T-helper 9 cell (primary cell): ENCODE data around the gene NET1.
"Not testable (repeated sequence)": the region's sequence is repeated elsewhere in the genome, so short reads cannot be mapped to it uniquely, and the experiment has no call there.

ENCODE experiments used
- DNase-seq: peaks from one replicate; pipeline ENCODE4 v3.0.0-alpha.2; 2020

The NET1 gene

DNA sequence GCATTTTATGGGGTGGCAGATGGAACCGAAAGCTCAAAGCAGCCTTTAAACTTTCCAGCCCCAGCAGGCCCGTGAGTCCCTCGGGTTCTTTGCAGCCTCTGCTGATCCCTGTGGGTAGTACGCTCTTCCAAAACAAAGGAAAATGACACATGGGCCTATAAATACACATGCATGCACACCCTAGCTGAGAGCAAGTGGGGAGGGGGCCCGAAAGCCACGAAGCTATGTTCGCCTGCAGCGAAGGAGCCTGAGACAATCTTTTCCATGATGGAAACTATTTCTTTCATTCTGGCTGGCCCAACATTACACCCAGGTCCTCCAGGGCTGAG, 54.8 kb downstream of the NET1 start:
- DNase-seq, result no peak

GRCh38 chr10:5467634-5468255, 55.4 kb downstream of the NET1 start:
- DNase-seq, result no peak

GRCh38 chr10:5468262-5469106, 56.1 kb downstream of the NET1 start:
- DNase-seq, result no peak

GRCh38 chr10:5469353-5470061, 57.1 kb downstream of the NET1 start:
- no peak for DNase-seq

DNA sequence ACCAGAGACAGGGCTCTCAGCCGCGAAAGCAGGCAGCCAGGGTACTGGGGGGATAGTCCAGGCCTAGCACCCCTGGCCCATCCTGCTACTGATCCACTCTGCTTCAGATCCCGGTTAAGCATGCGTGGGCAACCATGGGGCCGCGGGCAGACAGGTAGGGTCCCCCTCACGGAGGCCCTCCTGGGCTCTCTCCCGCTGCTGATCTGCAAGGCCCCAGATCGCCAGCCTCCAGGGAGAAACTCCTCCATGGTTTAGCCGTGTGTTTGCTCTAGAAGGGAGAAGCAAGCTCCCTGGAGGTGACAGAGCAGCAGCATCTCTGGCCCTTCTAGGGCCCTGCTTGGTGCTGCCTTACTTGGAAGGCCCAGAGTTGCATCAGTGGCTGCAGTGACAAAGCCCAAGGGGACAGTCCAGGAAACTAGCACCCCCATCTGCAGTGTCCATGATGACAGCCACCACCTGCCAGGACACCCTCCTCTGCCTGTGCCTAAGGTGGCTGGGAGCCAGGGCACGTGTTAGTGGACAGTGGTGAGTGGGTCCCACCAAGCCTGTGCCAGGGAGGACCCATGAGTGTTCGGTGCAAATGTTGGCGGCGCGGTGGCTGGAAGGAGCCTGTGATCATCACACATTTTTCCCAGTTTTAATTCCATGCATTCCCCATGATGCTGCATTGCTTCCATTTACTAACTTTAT, 57.9 kb downstream of the NET1 start:
- no peak for DNase-seq

DNA sequence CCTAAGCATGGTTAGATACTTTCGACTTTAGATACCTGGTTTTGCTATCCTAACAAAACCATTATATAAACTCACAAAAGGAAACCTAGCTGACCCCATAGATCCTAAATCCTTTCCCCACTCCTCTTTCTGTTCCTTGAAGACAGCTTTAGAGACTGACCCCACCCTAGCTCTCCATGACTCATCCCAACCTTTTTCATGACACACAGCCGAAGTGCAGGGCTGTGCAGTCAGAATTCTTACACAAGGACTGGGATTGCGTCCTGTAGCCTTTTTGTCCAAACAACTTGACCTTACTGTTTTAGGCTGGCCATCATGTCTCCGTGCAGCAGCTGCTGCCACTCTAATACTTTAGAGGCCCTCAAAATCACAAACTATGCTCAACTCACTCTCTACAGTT, 62.3 kb downstream of the NET1 start:
- not testable (repeated sequence) for DNase-seq

DNA sequence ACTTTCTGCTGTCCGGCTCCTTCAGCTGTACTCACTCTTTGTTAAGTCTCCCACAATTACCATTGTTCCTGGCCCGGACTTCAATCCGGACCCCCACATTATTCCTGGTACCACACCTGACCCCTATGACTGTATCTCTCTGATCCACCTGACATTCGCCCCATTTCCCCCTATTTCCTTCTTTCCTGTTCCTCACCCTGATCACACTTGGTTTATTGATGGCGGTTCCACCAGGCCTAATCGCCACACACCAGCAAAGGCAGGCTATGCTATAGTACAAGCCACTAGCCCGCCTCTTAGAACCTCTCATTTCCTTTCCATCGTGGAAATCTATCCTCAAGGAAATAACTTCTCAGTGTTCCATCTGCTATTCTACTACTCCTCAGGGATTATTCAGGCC, 62.7 kb downstream of the NET1 start:
- DNase-seq, result not testable (repeated sequence)

DNA sequence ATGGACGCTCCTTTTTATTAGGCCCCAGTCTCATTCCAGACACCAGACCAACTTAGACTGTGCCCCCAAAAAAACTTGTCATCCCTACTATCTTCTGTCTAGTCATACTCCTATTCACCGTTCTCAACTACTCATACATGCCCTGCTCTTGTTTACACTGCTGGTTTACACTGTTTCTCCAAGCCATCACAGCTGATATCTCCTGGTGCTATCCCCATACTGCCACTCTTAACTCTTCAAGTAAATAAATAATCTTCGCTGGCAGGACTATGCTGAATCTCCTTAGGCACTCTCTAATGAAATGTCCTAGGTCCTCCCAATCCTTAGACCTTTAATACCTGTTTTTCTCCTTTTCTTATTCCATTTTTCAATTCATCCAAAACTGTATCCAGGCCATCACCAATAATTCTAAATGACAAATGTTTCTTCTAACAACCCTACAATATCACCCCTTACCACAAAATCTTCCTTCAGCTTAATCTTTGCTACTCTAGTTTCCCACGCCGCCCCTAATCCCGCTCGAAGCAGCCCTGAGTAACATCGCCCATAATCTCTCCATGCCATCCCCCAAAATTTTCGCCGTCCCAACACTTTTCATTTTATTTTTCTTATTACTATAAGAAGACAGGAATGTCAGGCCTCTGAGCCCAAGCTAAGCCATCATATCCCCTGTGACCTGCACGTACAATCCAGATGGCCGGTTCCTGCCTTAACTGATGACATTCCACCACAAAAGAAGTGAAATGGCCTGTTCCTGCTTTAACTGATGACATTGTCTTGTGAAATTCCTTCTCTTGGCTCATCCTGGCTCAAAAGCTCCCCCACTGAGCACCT, 63.8 kb downstream of the NET1 start:
- DNase-seq, result not testable (repeated sequence)

DNA sequence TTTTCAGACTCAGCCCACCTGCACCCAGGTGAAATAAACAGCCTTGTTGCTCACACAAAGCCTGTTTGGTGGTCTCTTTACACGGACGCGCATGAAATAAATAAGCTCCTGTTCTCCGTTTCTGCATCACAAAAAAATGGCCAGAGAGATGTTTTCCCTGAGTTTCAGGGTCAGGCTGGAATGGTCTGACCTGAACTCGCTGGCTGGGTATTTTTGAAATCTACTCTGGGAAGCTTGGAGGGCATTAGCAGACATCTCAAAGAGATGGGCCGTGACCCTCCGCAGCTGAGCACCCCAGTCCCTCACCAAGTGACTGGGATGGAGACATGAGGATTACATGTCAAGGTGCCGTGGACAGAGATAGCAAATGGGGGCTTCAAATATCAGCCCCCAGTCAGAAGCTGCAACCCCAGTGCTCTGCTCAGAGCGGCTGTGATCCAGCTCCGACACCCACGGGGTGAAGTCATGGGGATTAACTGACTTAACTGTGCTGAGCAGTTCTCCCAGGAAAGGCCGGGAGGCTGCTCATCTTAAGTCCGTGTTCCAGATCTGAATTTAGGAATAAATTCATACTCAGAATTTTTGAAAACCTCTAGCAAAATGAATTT, 64.7 kb downstream of the NET1 start:
- DNase-seq, result no peak

DNA sequence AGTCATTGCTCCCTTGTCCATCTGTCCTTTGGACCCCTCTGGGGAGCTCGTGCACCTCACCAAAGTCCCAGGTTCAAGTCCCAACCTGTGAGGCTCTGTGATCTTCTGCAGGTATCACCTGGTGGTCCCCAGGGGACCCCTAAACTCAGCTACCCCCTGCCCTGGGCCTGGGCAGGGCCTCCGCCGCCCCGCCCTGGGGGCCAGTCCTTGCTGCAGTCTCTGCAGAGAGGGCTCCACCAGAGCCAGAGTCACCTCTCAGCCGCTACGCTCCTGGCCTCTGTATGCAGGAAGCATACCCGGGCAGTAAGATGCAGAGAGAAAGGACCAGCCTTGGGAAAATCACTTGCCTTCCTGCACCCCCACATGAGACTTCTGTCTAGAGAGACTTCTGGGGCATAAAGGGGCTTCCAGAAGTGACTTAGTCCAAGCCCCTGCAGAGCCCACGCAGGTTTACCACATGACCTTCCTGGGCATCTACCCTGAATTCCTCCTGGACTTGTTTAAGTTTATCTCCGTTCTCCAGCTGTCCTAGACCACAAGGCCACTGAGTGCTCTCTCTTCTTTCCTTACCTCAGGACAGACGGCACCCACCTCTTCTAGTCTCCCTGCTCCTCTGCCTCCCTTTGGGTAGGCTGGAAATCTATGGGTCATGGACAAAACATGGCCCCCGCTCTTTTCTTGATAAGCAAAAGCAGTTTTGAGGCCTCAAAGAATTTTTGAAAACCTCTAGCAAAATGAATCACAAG, 65.8 kb downstream of the NET1 start:
- no peak for DNase-seq

DNA sequence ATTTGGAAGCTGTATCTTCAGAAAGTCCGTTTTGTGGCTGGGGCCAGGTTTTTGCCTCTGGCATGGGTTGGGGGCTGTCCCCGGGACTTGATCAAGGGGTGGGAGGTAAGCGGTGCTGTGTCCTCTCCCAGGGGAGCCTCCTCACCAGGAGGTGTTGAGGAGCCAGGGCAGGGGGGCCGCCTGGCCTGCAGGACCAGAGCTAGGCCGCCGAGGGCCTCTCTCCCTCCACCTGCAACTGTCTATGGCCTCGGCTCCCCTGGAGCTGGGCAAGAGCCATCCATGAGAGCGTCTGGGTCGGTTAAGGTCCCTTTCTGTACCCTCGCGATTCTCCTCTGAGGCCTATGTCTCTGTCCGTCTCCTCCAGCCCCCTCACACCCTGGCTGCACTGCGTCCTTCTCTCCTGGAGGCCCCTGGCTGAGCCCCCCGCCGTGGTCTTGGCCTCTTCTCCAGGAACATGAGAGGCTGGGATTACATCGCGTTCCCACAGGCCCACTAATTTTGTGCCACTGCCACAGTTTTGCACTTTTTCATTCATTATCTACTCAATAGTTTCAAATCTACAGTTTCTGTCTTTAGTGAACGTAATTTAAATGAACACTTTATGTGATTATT, 66.4 kb downstream of the NET1 start:
- DNase-seq, result no peak

GRCh38 chr10:5479481-5480161, 67.3 kb downstream of the NET1 start:
- no peak for DNase-seq

DNA sequence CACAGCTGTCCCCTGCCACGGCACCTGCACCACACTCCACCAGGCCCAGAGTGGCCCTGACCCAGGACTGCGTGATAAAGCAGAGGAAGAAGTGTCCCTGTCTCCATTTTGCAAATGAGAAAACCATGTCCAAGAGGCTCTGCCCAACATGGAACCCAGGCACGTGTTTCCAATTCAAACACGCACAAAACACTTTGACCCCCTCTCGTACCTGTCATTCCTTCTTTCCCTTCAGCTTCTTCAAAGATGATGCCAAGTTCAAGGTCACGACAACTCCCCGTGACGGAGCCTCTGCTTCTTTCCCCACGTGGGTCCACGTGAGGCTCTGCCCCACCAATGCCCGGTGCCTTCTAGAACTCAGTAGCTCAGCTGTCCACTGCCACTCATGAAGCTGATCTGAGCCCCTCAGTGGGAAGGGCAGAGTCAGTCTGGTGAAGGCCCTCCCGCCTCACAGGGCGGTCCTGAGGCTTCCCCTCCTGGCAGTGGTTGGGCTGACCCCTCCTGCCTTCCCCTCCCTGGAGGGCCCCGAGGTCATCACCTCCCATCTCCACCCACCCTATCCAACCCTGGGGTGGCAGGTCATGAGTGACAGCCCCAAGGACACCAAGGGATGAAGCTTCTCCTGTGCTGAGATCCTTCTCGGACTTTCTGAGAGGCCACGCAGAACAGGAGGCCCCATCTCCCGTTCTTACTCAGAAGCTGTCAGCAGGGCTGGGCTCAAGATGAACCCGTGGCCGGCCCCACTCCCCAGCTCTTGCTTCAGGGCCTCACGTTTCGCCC, 68.0 kb downstream of the NET1 start:
- no peak for DNase-seq

GRCh38 chr10:5481121-5481520, 68.8 kb downstream of the NET1 start:
- DNase-seq, result no peak

DNA sequence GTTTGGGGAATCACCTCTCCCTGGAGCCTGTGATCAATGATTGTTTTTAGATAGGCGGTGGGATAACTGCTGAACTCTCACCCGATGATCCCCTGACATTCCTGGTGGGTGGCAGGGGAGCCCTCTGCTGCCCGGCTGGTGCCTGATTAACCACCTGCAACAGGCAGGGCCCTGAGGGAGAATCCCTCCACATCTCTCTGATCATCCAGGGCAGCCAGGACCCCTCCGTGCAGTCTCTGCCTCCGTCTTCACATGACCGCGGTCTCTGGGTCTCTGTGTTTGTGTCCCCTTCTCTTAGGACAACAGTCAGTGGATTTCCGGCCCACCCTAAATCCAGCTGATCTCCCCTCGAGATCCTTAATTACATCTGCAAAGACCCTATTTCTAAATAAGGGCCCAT, 69.7 kb downstream of the NET1 start:
- DNase-seq, result no peak

DNA sequence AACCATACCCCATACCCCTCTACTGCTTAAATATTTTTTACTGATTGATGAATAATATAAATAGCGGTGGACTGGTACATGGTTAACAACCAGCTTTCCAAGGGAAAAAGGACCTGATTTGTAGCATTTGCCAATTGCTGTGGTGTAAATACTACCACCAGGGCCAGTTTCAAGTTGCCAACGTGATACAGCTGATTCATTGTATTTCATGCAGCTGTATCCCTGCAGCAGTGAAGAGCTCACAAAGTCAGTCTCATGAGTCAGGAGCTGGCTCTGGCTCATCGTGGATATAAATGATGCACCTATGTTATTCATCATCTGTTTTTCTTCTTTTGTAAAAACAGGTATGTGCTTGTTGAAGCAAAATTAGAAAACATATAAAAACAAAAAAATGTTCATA, 71.8 kb downstream of the NET1 start:
- no peak for DNase-seq

DNA sequence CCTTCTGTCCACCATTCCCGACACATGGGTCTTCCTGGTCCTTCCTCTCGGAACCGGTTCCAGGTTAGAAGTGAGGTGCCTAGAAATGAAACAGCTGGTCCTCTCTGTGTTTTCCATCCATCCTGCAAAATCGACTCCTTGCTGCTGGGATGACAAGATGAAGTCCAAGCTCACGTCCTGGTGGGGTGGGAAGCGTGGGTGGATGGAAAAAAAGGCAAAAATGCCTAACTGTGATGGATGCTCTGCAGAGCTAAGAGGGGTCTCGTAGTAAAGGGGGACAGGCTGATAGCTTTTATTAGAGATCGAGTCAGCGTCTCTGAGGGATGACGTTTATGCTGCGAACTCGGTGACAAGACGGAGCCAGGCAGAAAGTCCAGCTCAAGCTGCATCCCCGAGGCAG, 72.9 kb downstream of the NET1 start:
- DNase-seq, result no peak

DNA sequence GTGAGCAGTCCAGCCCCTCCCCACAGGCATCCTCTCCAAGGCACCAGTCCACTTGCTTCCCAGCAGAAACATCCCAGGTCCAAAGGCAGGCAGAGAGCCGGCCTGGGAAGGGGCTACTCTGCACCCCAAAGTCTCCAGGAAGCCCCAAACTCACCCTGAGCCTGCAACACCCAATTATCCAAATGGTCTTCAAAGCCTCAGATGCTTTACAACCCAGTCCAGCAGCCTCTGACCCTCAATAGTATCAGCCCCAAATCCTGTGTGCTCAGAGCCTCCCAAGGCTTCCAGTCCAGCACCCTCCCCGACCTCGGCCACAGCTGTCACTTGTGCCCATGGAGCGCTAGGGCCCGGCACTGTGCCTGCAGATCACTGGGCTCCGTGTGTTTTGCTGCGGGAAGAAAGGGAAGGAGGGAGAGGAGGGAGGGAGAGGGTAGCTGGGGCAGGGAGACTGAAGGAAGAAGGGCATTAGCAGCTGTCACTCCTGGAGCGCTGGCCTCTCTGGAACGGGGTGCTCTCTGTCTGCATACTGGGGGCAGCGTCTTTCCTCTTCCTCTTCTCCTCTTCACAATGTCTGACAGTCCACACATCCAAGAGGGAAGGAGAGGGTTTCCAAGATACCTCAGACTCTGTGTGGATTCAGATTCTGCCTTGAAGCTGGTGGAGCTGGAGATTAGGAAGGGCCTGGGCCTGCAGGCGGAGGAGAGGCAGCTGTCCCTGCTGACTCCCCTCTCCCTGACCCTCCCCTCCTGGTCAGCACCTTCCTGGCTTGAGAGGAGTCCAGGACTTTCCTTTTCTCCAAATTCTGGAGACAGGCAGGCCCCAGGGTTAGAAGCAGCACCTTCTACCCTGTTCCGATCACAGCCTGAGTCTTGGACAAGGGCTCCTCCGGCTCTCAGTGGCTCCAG, 73.8 kb downstream of the NET1 start:
- no peak for DNase-seq
